Panc1 (cell line): ENCODE results near the gene RSU1.
"Not testable (repeated sequence)": the region's sequence is repeated elsewhere in the genome, so short reads cannot be mapped to it uniquely, and the experiment has no call there.

Experiments used
- POLR2AphosphoS5 ChIP-seq: IDR thresholded peaks from 2 replicates; pipeline ENCODE4 v1.6.1; 2012; ENCODE audit warnings: mild to moderate bottlenecking, low read depth, low read length, moderate library complexity
- SIN3A ChIP-seq: IDR thresholded peaks from 2 replicates; pipeline ENCODE4 v1.6.1; 2012; ENCODE audit warnings: low read depth, mild to moderate bottlenecking, low read length, moderate library complexity, borderline replicate concordance; ENCODE audit not compliant: insufficient read depth
- TF ChIP-seq, protein P1 (sequence below): fragments of 450-650 bp; IDR thresholded peaks from 2 replicates; pipeline ENCODE4 v1.5.1; 2017; ENCODE audit warnings: mild to moderate bottlenecking
- TF ChIP-seq, protein P2 (sequence below), 2 experiments: IDR thresholded peaks; 2 replicates each; pipeline ENCODE4 v1.6.1; 2011 to 2012; ENCODE audit warnings: low read depth in 2 of 2, control low read depth in 1 of 2, low read length in 1 of 2, mild to moderate bottlenecking in 1 of 2, moderate library complexity in 1 of 2; ENCODE audit not compliant: insufficient read depth in 1 of 2

- TF ChIP-seq, protein P1, sequence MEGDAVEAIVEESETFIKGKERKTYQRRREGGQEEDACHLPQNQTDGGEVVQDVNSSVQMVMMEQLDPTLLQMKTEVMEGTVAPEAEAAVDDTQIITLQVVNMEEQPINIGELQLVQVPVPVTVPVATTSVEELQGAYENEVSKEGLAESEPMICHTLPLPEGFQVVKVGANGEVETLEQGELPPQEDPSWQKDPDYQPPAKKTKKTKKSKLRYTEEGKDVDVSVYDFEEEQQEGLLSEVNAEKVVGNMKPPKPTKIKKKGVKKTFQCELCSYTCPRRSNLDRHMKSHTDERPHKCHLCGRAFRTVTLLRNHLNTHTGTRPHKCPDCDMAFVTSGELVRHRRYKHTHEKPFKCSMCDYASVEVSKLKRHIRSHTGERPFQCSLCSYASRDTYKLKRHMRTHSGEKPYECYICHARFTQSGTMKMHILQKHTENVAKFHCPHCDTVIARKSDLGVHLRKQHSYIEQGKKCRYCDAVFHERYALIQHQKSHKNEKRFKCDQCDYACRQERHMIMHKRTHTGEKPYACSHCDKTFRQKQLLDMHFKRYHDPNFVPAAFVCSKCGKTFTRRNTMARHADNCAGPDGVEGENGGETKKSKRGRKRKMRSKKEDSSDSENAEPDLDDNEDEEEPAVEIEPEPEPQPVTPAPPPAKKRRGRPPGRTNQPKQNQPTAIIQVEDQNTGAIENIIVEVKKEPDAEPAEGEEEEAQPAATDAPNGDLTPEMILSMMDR, result not testable (repeated sequence)
- TF ChIP-seq, protein P2, sequence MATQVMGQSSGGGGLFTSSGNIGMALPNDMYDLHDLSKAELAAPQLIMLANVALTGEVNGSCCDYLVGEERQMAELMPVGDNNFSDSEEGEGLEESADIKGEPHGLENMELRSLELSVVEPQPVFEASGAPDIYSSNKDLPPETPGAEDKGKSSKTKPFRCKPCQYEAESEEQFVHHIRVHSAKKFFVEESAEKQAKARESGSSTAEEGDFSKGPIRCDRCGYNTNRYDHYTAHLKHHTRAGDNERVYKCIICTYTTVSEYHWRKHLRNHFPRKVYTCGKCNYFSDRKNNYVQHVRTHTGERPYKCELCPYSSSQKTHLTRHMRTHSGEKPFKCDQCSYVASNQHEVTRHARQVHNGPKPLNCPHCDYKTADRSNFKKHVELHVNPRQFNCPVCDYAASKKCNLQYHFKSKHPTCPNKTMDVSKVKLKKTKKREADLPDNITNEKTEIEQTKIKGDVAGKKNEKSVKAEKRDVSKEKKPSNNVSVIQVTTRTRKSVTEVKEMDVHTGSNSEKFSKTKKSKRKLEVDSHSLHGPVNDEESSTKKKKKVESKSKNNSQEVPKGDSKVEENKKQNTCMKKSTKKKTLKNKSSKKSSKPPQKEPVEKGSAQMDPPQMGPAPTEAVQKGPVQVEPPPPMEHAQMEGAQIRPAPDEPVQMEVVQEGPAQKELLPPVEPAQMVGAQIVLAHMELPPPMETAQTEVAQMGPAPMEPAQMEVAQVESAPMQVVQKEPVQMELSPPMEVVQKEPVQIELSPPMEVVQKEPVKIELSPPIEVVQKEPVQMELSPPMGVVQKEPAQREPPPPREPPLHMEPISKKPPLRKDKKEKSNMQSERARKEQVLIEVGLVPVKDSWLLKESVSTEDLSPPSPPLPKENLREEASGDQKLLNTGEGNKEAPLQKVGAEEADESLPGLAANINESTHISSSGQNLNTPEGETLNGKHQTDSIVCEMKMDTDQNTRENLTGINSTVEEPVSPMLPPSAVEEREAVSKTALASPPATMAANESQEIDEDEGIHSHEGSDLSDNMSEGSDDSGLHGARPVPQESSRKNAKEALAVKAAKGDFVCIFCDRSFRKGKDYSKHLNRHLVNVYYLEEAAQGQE (IDR thresholded peaks at IDR 0.05; ENCODE audit: insufficient read depth in 1 of 2, low read depth in 2 of 2, low read length in 1 of 2), result not testable (repeated sequence)
- not testable (repeated sequence) for TF ChIP-seq POLR2AphosphoS5, SIN3A
Observed at GRCh38 chr10:16752849-16753248, 64.4 kb downstream of the RSU1 start.
